CD14-positive monocyte (primary cell): ENCODE measurements around the gene EDC3. TPM values are rescaled to one million over a fixed set of nuclear protein-coding genes. Genes with fewer than 3 reads are reported as not detected.
A peak's percentile ranks its signal among the peaks of the same experiment; 100 is the strongest.

Experiments
- DNase-seq, 3 donors: peaks; one replicate each; pipeline ENCODE4 v3.0.0-alpha.2; 2011 to 2022
- H2AFZ ChIP-seq: 2 replicates; pipeline ENCODE4 v1.6.0; 2012; ENCODE audit warnings: mild to moderate bottlenecking, low read depth, low read length, inconsistent platforms; ENCODE audit not compliant: insufficient read depth, poor library complexity, severe bottlenecking
- H3K27ac ChIP-seq, 2 donors: 1 replicate in 1 of 2; 2 replicates in 1 of 2; pipeline ENCODE4 v1.5.1; 2012 to 2013; ENCODE audit warnings: low read length in 2 of 2, control low read depth in 1 of 2, inconsistent platforms in 1 of 2, low read depth in 1 of 2, mild to moderate bottlenecking in 1 of 2
- H3K27me3 ChIP-seq, 2 donors: one replicate each; pipeline versions ENCODE4 v1.6.0 to v1.6.1; 2011 to 2013; ENCODE audit warnings: low read length in 2 of 2; ENCODE audit not compliant: control insufficient read depth in 2 of 2, insufficient read depth in 2 of 2
- H3K36me3 ChIP-seq, 2 donors: replicated peaks in 1 of 2; 1 replicate in 1 of 2; 2 replicates in 1 of 2; pipeline versions ENCODE4 v1.5.1 to v1.6.1; 2012 to 2013; ENCODE audit warnings: low read length in 2 of 2, control low read depth in 1 of 2, inconsistent platforms in 1 of 2, mild to moderate bottlenecking in 1 of 2; ENCODE audit not compliant: insufficient read depth in 2 of 2, control insufficient read depth in 1 of 2
- H3K4me1 ChIP-seq, 2 donors: 1 replicate in 1 of 2; 2 replicates in 1 of 2; pipeline versions ENCODE4 v1.5.1 to v1.6.1; 2012 to 2013; ENCODE audit warnings: low read length in 2 of 2, control low read depth in 1 of 2, inconsistent platforms in 1 of 2, mild to moderate bottlenecking in 1 of 2, moderate library complexity in 1 of 2; ENCODE audit not compliant: insufficient read depth in 2 of 2, control insufficient read depth in 1 of 2
- H3K4me2 ChIP-seq: replicated peaks from 2 replicates; pipeline ENCODE3; 2012; ENCODE audit warnings: low read length, moderate library complexity, mild to moderate bottlenecking; ENCODE audit not compliant: poor library complexity, severe bottlenecking; ENCODE audit errors: extremely low read depth
- H3K4me3 ChIP-seq, 3 experiments: fragments of 200-600 bp in 1 of 3; sonication (generic) in 1 of 3; replicated peaks in 1 of 3; 1 replicate in 2 of 3; 2 replicates in 1 of 3; pipeline ENCODE4 v1.5.1; 2011 to 2013; ENCODE audit warnings: low read length in 3 of 3, mild to moderate bottlenecking in 3 of 3, control low read depth in 2 of 3, low read depth in 2 of 3, inconsistent platforms in 1 of 3, moderate library complexity in 1 of 3
- H3K79me2 ChIP-seq: 2 replicates; pipeline ENCODE4 v1.6.0; 2012; ENCODE audit warnings: mild to moderate bottlenecking, control low read depth, inconsistent platforms, low read length, moderate library complexity; ENCODE audit not compliant: insufficient read depth
- H3K9ac ChIP-seq: 2 replicates; pipeline ENCODE4 v1.6.0; 2017; ENCODE audit warnings: low read length, mild to moderate bottlenecking; ENCODE audit not compliant: insufficient read depth, poor library complexity, severe bottlenecking
- H3K9me3 ChIP-seq, 2 donors: replicated peaks in 1 of 2; 1 replicate in 1 of 2; 2 replicates in 1 of 2; pipeline versions ENCODE4 v1.5.1 to v1.6.1; 2012 to 2013; ENCODE audit warnings: low read length in 2 of 2, control low read depth in 1 of 2; ENCODE audit not compliant: control insufficient read depth in 1 of 2, insufficient read depth in 1 of 2
- H4K20me1 ChIP-seq: 2 replicates; pipeline ENCODE4 v1.6.0; 2012; ENCODE audit warnings: mild to moderate bottlenecking, low read length, control low read depth, moderate library complexity; ENCODE audit not compliant: insufficient read depth
- H3K27ac Mint-ChIP-seq, 7 donors: one replicate each; pipeline ENCODE4 v1.8.0; 2020; ENCODE audit warnings: mild to moderate bottlenecking in 7 of 7, mixed read lengths in 7 of 7, moderate library complexity in 6 of 7, inconsistent platforms in 2 of 7
- H3K27me3 Mint-ChIP-seq, 3 donors: one replicate each; pipeline ENCODE4 v1.8.0; 2021 to 2022; ENCODE audit warnings: low read depth in 3 of 3, mild to moderate bottlenecking in 3 of 3, mixed read lengths in 3 of 3, moderate library complexity in 3 of 3, inconsistent platforms in 1 of 3
- H3K36me3 Mint-ChIP-seq, 2 donors: one replicate each; pipeline ENCODE4 v1.8.0; 2020; ENCODE audit warnings: mixed read lengths in 2 of 2, inconsistent platforms in 1 of 2, mild to moderate bottlenecking in 1 of 2
- H3K4me1 Mint-ChIP-seq: one replicate; pipeline ENCODE4 v1.8.0; 2020; ENCODE audit warnings: mild to moderate bottlenecking, mixed read lengths
- H3K4me3 Mint-ChIP-seq, 2 donors: one replicate each; pipeline ENCODE4 v1.8.0; 2020; ENCODE audit warnings: mild to moderate bottlenecking in 2 of 2, mixed read lengths in 2 of 2, moderate library complexity in 1 of 2
- H3K9me3 Mint-ChIP-seq, 7 donors: one replicate each; pipeline ENCODE4 v1.8.0; 2020 to 2022; ENCODE audit warnings: mixed read lengths in 7 of 7, mild to moderate bottlenecking in 6 of 7, moderate library complexity in 6 of 7, inconsistent platforms in 2 of 7
- WGBS: methylation state at CpG from one replicate; pipeline ENCODE4 v1.1.5; 2013; ENCODE audit warnings: missing lambda C conversion rate; ENCODE audit not compliant: insufficient coverage; 5-methylcytosine and 5-hydroxymethylcytosine counted together
- intact Hi-C, 2 donors: fragments of 100-400 bp; cut with micrococcal nuclease; formaldehyde crosslinking; loops; one replicate each; pipeline versions ENCODE4 v1.15.0 to v1.15.1; 2023
- polyA plus RNA-seq, 3 donors: library from polyadenylated mRNA; depleted of rRNA in 1 of 3; unstranded in 2 of 3; stranded (reverse) in 1 of 3; fragments of 300-500 nt in 2 of 3; fragments of >200 nt in 1 of 3; fragmentation: Illumina TruSeq in 2 of 3; gene quantifications; 1 replicate in 2 of 3; 2 replicates in 1 of 3; pipeline ENCODE4 v1.2.3, GENCODE V29; 2012 to 2021
- TF ChIP-seq, protein P1 (sequence below): fragments of 200-600 bp; IDR thresholded peaks from one replicate; pipeline ENCODE4 v1.8.0; 2022; ENCODE audit warnings: antibody characterized with exemption, mild to moderate bottlenecking

The EDC3 gene
- polyA plus RNA-seq, 3 donors: 10.0 to 14.9 (median 10.5) TPM

DNA sequence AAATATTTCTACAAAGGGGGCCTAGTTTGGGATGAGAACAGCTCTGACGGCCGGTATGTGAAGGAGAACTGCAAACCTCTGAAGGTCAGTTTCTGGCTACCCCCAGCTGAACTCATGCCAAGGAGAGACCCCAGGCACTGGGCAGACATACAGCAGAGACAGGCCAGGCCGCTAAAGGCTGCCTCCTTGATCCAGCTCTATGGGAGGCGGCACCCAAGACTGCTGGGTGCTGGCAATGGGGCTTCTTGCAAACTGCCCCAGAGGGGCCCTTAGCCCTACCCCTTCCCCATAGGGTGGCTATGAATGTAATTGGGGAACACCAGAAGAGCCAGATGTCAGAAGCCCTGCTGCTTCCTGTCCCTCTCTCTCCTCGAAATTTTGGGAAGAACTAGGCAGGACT is 66.9 kb downstream of the EDC3 start:
- Histone ChIP-seq H3K4me2 (no peak overlapping the region), H4K20me1 (peaks cover 97% of the 10 kb centered on the region), H3K4me3 (no peak overlapping the region), H3K4me1 (no peaks in the 10 kb centered on the region), H3K9me3 (no peaks in the 10 kb centered on the region), H3K9ac (no peak overlapping the region), H3K27me3 (no peaks in the 10 kb centered on the region), H3K36me3 (peaks cover 97 to 100% of the 10 kb centered on the region in 2 donors), H2AFZ (no peak overlapping the region), H3K27ac (no peak overlapping the region), H3K79me2 (no peaks in the 10 kb centered on the region)
- no peak overlapping the region for H3K4me3 Mint-ChIP-seq
- H3K27ac Mint-ChIP-seq: peak overlapping the region in 1 of 7 donors; percentile 74
- peaks cover 0 to 4% (median 0%) of the 10 kb centered on the region in 3 donors for H3K27me3 Mint-ChIP-seq
- no peaks in the 10 kb centered on the region for H3K9me3 Mint-ChIP-seq
- DNase-seq: no peak
- intact Hi-C loops: no loop called here
- 30% methylated on average over 4 of the region's 5 CpGs for WGBS
- peaks cover 83 to 95% of the 10 kb centered on the region in 2 donors for H3K36me3 Mint-ChIP-seq
- TF ChIP-seq, protein P1, sequence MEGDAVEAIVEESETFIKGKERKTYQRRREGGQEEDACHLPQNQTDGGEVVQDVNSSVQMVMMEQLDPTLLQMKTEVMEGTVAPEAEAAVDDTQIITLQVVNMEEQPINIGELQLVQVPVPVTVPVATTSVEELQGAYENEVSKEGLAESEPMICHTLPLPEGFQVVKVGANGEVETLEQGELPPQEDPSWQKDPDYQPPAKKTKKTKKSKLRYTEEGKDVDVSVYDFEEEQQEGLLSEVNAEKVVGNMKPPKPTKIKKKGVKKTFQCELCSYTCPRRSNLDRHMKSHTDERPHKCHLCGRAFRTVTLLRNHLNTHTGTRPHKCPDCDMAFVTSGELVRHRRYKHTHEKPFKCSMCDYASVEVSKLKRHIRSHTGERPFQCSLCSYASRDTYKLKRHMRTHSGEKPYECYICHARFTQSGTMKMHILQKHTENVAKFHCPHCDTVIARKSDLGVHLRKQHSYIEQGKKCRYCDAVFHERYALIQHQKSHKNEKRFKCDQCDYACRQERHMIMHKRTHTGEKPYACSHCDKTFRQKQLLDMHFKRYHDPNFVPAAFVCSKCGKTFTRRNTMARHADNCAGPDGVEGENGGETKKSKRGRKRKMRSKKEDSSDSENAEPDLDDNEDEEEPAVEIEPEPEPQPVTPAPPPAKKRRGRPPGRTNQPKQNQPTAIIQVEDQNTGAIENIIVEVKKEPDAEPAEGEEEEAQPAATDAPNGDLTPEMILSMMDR: no peak
- H3K4me1 Mint-ChIP-seq: peaks cover 6% of the 10 kb centered on the region

DNA sequence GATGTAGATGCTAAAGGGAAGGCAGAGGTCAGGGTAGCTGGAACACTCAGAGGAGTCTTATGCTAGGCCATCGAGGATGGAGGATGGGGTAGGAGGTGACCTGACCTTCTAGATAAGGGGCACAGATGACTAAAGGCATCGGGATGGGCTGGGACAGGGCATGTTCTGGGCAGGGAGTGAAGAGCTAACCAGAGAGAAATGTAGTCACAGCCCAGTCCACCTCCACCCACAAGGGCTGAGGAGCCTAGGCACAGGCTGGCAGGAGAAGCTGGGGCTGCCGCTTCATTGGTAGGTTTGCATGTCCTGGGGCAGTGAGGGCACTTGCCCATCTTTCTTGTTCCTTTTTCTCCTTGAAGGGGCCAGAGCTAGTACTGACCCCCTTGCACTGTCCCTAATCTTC is 67.6 kb downstream of the EDC3 start:
- no peak overlapping the region for H3K4me3 Mint-ChIP-seq

More for the DNA sequence above, 67.6 kb downstream of the EDC3 start:
- Mint-ChIP-seq H3K27ac (peak overlapping the region in 4 of 7 donors; percentile 52 to 74 (median 62)), H3K4me1 (peaks cover 6% of the 10 kb centered on the region), H3K27me3 (peaks cover 0 to 4% (median 0%) of the 10 kb centered on the region in 3 donors), H3K36me3 (peaks cover 84 to 95% of the 10 kb centered on the region in 2 donors), H3K9me3 (no peaks in the 10 kb centered on the region)
- no peaks in the 10 kb centered on the region for H3K27me3 ChIP-seq
- TF ChIP-seq, protein P1: no peak
- no peak overlapping the region for H3K4me3 ChIP-seq
- no CpG with 5 or more reads among the region's 3 CpGs for WGBS
- H3K79me2 ChIP-seq: peaks cover 6% of the 10 kb centered on the region
- DNase-seq: no peak
- H3K36me3 ChIP-seq: peaks cover 97 to 100% of the 10 kb centered on the region in 2 donors
- H3K27ac ChIP-seq: no peak overlapping the region
- H3K9ac ChIP-seq: no peak overlapping the region
- no peaks in the 10 kb centered on the region for H3K9me3 ChIP-seq
- H3K4me2 ChIP-seq: no peak overlapping the region
- H2AFZ ChIP-seq: no peak overlapping the region
- intact Hi-C loops: no loop called here
- peaks cover 100% of the 10 kb centered on the region for H4K20me1 ChIP-seq
- no peaks in the 10 kb centered on the region for H3K4me1 ChIP-seq
